Ascending aorta (tissue), 2 donors: ENCODE data around the gene GPR137. TPM values are rescaled to one million over a fixed set of nuclear protein-coding genes. Genes with fewer than 3 reads are reported as not detected.

Experiments
- DNase-seq, 2 donors: peaks; one replicate each; pipeline ENCODE4 v3.0.0-alpha.2; 2019; ENCODE audit warnings: low spot score in 2 of 2
- H3K27ac ChIP-seq, 2 donors: fragments of 200-600 bp; sonication (generic); one replicate each; pipeline ENCODE4 v1.5.1; 2016 to 2017; ENCODE audit warnings: mild to moderate bottlenecking in 1 of 2
- H3K27me3 ChIP-seq: fragments of 200-600 bp; sonication (generic); one replicate; pipeline ENCODE4 v1.5.1; 2017
- H3K36me3 ChIP-seq, 2 donors: fragments of 200-600 bp; sonication (generic); one replicate each; pipeline ENCODE4 v1.5.1; 2016
- H3K4me1 ChIP-seq, 2 donors: fragments of 200-600 bp; sonication (generic); one replicate each; pipeline ENCODE4 v1.5.1; 2016 to 2017; ENCODE audit warnings: mild to moderate bottlenecking in 1 of 2
- H3K4me3 ChIP-seq, 2 donors: fragments of 200-600 bp; sonication (generic); one replicate each; pipeline ENCODE4 v1.5.1; 2016 to 2017; ENCODE audit warnings: mild to moderate bottlenecking in 1 of 2
- H3K9me3 ChIP-seq, 2 donors: fragments of 200-600 bp; sonication (generic); one replicate each; pipeline ENCODE4 v1.5.1; 2016
- intact Hi-C: fragments of 100-400 bp; cut with DNase I; formaldehyde crosslinking; loops from one replicate; pipeline ENCODE4 v1.15.1; 2023
- total RNA-seq: library from RNA; depleted of rRNA; stranded (reverse); fragments of >200 nt; gene quantifications from one replicate; pipeline ENCODE4 v1.1.0, GENCODE V29; 2016
- TF ChIP-seq, protein P1 (sequence below), 3 experiments: fragments of 200-600 bp in 2 of 3; fragments of 450-650 bp in 1 of 3; sonication (generic) in 2 of 3; IDR thresholded peaks; one replicate each; pipeline ENCODE4 v1.5.1; 2016 to 2019; ENCODE audit warnings: antibody characterized with exemption in 3 of 3, mild to moderate bottlenecking in 1 of 3, moderate library complexity in 1 of 3

GPR137 gene, protein sequence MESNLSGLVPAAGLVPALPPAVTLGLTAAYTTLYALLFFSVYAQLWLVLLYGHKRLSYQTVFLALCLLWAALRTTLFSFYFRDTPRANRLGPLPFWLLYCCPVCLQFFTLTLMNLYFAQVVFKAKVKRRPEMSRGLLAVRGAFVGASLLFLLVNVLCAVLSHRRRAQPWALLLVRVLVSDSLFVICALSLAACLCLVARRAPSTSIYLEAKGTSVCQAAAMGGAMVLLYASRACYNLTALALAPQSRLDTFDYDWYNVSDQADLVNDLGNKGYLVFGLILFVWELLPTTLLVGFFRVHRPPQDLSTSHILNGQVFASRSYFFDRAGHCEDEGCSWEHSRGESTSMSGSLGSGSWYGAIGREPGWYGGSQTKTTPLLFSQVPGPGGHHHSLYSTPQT
- 3.9 TPM for total RNA-seq

DNA sequence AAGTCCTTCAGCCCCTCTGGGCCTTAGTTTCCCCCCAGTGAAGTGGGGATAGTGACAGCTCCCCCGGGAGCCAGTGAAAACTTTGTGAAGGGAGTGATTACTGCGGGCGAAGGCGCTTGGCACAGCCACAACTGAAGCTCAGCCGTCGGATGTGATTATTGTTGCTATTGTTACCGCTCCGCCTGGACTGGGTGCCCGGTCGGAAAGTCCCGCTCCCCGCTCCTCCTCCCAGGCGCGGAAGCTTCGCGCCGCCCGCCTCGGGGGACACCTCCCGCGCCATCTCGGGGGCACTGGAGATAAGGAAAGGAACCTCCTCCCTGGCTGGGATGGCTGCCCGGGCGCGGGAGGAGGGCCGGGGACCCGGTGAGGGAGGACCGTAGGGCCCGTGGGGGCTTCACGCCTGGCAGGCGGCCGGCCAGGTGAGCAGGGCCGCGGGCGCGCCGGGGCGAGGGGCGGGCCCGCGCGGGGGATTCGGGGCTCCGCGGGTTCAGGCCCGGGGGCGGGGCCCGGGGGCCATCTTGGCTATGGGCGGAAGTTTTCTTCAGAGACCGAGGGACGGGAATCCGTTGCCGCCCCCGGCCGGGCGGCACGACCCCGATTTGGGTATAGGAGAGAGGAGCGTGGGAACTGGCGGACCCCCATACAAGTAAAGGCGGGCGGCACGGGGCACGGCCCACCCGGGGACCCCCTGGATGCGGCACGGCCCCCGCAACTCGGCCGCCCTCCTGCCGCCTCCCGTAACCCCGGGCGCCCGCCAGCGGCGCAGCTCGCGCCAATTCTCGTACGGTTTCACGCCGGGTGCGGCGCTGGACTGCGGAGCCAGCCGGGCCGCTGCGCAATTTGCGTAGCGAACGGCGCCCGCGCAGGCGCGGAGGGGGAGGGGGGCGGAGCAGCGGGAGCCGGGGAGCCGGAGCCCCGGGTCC is at the start of gene GPR137:
Gene GPR137, plus strand, starts transcription at position 887 of the 923 bp plus-strand sequence. CDS start 677 bp downstream, outside the sequence.
- H3K4me3 ChIP-seq: peak within 1 kb of the TSS; percentile 82 to 96
- TF ChIP-seq, protein P1, sequence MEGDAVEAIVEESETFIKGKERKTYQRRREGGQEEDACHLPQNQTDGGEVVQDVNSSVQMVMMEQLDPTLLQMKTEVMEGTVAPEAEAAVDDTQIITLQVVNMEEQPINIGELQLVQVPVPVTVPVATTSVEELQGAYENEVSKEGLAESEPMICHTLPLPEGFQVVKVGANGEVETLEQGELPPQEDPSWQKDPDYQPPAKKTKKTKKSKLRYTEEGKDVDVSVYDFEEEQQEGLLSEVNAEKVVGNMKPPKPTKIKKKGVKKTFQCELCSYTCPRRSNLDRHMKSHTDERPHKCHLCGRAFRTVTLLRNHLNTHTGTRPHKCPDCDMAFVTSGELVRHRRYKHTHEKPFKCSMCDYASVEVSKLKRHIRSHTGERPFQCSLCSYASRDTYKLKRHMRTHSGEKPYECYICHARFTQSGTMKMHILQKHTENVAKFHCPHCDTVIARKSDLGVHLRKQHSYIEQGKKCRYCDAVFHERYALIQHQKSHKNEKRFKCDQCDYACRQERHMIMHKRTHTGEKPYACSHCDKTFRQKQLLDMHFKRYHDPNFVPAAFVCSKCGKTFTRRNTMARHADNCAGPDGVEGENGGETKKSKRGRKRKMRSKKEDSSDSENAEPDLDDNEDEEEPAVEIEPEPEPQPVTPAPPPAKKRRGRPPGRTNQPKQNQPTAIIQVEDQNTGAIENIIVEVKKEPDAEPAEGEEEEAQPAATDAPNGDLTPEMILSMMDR (IDR thresholded peaks at IDR 0.05): no peak
- H3K27me3 ChIP-seq: no peaks in the 10 kb centered on the region
- H3K36me3 ChIP-seq: peaks cover 0 to 8% of the 10 kb centered on the region in 2 donors
- DNase-seq: peak in 1 of 2 donors; percentile 92
- peaks cover 4 to 20% of the 10 kb centered on the region in 2 donors for H3K4me1 ChIP-seq
- H3K27ac ChIP-seq: peak within 1 kb of the TSS; percentile 87 to 95
- intact Hi-C loops: loop anchor here (1.0 kb wide), 2 partner anchors 15 to 20 kb away; partner anchors contain the start of gene ESRRA
- H3K9me3 ChIP-seq: no peaks in the 10 kb centered on the region

DNA sequence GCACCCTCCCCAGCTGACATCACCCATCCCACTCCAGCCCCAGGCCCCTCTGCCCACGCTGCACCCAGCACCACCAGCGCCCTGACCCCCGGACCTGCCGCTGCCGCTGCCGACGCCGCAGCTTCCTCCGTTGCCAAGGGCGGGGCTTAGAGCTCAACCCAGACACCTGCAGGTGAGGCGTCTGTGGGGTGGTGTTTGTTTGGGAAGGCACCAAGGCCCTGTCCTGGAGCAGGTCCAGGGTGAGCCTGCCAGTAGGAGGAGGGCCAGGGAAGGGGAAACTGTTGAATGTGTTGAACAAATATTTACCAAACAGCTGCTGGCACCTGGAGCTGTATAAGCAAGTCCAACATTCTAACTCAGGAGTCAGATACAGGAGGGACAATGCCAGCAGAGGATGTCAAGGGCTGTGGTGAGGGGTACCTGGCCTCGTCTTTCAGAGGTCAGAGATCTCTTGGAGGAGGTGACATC is 48.1 kb upstream of the GPR137 start:
- Histone ChIP-seq H3K27me3 (no peaks in the 10 kb centered on the region), H3K27ac (no peak overlapping the region), H3K36me3 (peaks cover 17 to 19% of the 10 kb centered on the region in 2 donors), H3K4me3 (no peak overlapping the region), H3K4me1 (peaks cover 5 to 35% of the 10 kb centered on the region in 2 donors), H3K9me3 (no peaks in the 10 kb centered on the region)
- TF ChIP-seq, protein P1 (IDR thresholded peaks at IDR 0.05): no peak
- intact Hi-C loops: no loop called here
- no peak for DNase-seq

DNA sequence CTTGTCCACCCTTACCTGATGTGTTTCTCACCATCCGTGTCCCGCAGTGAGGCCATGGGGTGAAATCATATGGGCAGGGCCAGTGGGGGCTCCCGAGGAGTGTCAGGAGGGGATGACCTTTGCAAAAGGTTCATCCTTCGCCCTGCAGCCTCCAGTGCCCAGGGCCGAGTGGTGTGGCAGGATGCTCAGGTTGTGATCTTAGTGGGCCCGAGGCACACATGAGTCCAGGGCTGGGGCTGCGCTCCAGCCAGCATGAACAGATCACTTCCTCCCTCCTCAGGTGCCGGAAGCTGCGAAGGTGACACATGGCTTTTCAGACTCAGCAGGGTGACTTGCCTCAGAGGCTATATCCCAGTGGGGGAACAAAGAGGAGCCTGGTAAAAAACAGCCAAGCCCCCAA is 47.6 kb upstream of the GPR137 start:
- Histone ChIP-seq H3K4me1 (peaks cover 5 to 35% of the 10 kb centered on the region in 2 donors), H3K27me3 (no peaks in the 10 kb centered on the region), H3K36me3 (peaks cover 17 to 19% of the 10 kb centered on the region in 2 donors), H3K4me3 (no peak overlapping the region), H3K27ac (peak overlapping the region in 1 of 2 donors; percentile 22), H3K9me3 (no peaks in the 10 kb centered on the region)
- TF ChIP-seq, protein P1 (IDR thresholded peaks at IDR 0.05): no peak
- DNase-seq: no peak
- intact Hi-C loops: no loop called here

DNA sequence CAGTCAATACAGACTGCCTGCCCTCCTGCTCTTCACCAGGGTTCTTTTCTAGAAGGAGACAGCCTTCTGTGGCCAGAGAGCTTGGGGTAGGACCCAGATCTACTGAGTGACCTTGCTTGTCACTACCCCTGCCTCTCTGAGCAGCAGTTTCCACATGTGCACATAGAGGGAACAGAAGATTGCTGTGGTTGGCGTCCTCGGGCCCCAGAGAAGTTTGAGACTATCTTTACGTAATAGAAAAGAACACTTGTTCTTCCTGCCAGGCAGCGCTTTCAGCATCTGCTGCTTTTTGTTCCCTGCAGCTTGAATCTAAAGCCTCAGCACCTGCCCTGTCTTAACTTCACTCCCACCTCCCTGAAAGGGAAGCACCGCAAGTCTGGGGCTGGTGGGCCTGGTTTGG is 46.6 kb upstream of the GPR137 start:
- Histone ChIP-seq H3K27ac (peak overlapping the region; percentile 99), H3K27me3 (no peaks in the 10 kb centered on the region), H3K4me3 (no peak overlapping the region), H3K36me3 (peaks cover 25 to 27% of the 10 kb centered on the region in 2 donors), H3K4me1 (peaks cover 5 to 36% of the 10 kb centered on the region in 2 donors), H3K9me3 (no peaks in the 10 kb centered on the region)
- intact Hi-C loops: no loop called here
- TF ChIP-seq, protein P1 (IDR thresholded peaks at IDR 0.05): no peak
- DNase-seq: no peak

DNA sequence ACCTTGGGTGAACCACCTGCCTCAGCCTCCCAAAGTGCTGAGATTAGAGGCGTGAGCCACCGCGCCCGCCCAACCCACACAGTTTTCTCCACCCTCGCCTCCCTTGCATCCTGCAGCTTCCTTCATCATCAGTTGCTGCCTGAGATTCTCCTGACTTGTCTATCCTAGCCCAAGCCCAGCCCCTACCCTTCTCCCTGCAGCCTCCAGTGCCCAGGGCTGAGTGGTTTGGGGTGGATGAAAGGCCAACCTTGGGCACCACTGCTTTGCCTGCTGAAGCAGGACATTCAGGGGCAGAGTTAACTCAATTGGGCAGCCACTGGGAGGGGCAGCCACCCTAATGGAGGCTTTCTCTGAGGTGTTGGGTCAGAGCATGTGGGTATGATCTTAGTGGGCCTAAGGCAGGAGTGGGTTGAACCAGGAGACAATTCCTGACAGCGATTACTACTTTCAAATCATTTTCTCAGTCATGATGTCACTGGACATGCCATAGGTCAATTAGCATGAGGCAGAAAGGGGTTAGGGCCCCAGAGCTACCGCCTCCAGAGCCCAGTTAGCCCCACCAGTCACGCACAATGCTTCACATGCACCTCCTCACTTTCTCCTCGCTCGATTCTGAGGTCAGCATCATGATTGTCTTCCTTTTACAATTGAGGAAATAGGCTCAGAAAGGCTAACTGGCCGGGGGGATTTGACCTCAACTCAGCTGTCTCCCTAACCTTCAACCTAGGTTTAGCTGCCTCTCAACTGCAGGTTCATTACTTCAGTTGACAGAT is 45.8 kb upstream of the GPR137 start:
- Histone ChIP-seq H3K4me3 (peak overlapping the region; percentile 91 to 97), H3K27ac (peak overlapping the region; percentile 99), H3K9me3 (no peaks in the 10 kb centered on the region), H3K27me3 (no peaks in the 10 kb centered on the region), H3K4me1 (peaks cover 5 to 37% of the 10 kb centered on the region in 2 donors), H3K36me3 (peaks cover 28 to 32% of the 10 kb centered on the region in 2 donors)
- TF ChIP-seq, protein P1 (IDR thresholded peaks at IDR 0.05): no peak
- intact Hi-C loops: loop anchor here (2.0 kb wide), 1 partner anchor 65 kb away; the partner anchor contains the start of gene ESRRA
- no peak for DNase-seq
